IPS-18a (cell line): ENCODE data around the gene BCKDHB.

Experiments used
- H3K27ac ChIP-seq: one replicate; pipeline ENCODE4 v1.5.1; 2013; ENCODE audit warnings: low read length
- H3K27me3 ChIP-seq: one replicate; pipeline ENCODE4 v1.6.1; 2013; ENCODE audit warnings: mild to moderate bottlenecking, low read length; ENCODE audit not compliant: control insufficient read depth, insufficient read depth
- H3K36me3 ChIP-seq: one replicate; pipeline ENCODE4 v1.6.1; 2013; ENCODE audit warnings: low read depth, low read length; ENCODE audit not compliant: control insufficient read depth
- H3K4me1 ChIP-seq: one replicate; pipeline ENCODE4 v1.6.1; 2013; ENCODE audit warnings: low read depth, low read length; ENCODE audit not compliant: control insufficient read depth
- H3K4me3 ChIP-seq: one replicate; pipeline ENCODE4 v1.5.1; 2013; ENCODE audit warnings: low read length
- H3K9ac ChIP-seq: one replicate; pipeline ENCODE4 v1.6.1; 2013; ENCODE audit warnings: mild to moderate bottlenecking, low read length, moderate library complexity
- H3K9me3 ChIP-seq: one replicate; pipeline ENCODE4 v1.6.1; 2013; ENCODE audit warnings: low read depth, low read length; ENCODE audit not compliant: control insufficient read depth

The BCKDHB gene

GRCh38 chr6:80314531-80314930 lies 208.1 kb downstream of the BCKDHB start:
- Histone ChIP-seq H3K27me3 (no peaks in the 10 kb centered on the region), H3K36me3 (no peaks in the 10 kb centered on the region), H3K4me3 (no peak overlapping the region), H3K4me1 (peaks cover 5% of the 10 kb centered on the region), H3K27ac (no peak overlapping the region), H3K9ac (no peak overlapping the region), H3K9me3 (no peaks in the 10 kb centered on the region)

- Histone ChIP-seq H3K4me3 (no peak overlapping the region), H3K27me3 (no peaks in the 10 kb centered on the region), H3K9me3 (no peaks in the 10 kb centered on the region), H3K27ac (no peak overlapping the region), H3K36me3 (no peaks in the 10 kb centered on the region), H3K4me1 (peaks cover 5% of the 10 kb centered on the region), H3K9ac (no peak overlapping the region)
These were observed 210.3 kb downstream of the BCKDHB start for GRCh38 chr6:80316686-80317231.

GRCh38 chr6:80319196-80319595 lies 212.7 kb downstream of the BCKDHB start:
- no peak overlapping the region for H3K4me3 ChIP-seq
- H3K27me3 ChIP-seq: no peaks in the 10 kb centered on the region
- H3K9me3 ChIP-seq: no peaks in the 10 kb centered on the region
- H3K9ac ChIP-seq: no peak overlapping the region
- H3K4me1 ChIP-seq: peaks cover 5% of the 10 kb centered on the region
- H3K27ac ChIP-seq: no peak overlapping the region
- H3K36me3 ChIP-seq: no peaks in the 10 kb centered on the region

GRCh38 chr6:80321011-80321410 lies 214.5 kb downstream of the BCKDHB start:
- Histone ChIP-seq H3K9ac (no peak overlapping the region), H3K4me3 (no peak overlapping the region), H3K36me3 (no peaks in the 10 kb centered on the region), H3K9me3 (no peaks in the 10 kb centered on the region), H3K27ac (no peak overlapping the region), H3K4me1 (peaks cover 5% of the 10 kb centered on the region), H3K27me3 (no peaks in the 10 kb centered on the region)

GRCh38 chr6:80325742-80326141 lies 219.3 kb downstream of the BCKDHB start:
- H3K4me3 ChIP-seq: no peak overlapping the region
- no peak overlapping the region for H3K9ac ChIP-seq
- H3K36me3 ChIP-seq: no peaks in the 10 kb centered on the region
- H3K27ac ChIP-seq: no peak overlapping the region
- H3K9me3 ChIP-seq: no peaks in the 10 kb centered on the region
- peaks cover 38% of the 10 kb centered on the region for H3K4me1 ChIP-seq
- H3K27me3 ChIP-seq: no peaks in the 10 kb centered on the region

- H3K9me3 ChIP-seq: no peaks in the 10 kb centered on the region
- no peak overlapping the region for H3K4me3 ChIP-seq
- no peak overlapping the region for H3K27ac ChIP-seq
- no peaks in the 10 kb centered on the region for H3K36me3 ChIP-seq
- peaks cover 68% of the 10 kb centered on the region for H3K4me1 ChIP-seq
- no peak overlapping the region for H3K9ac ChIP-seq
- H3K27me3 ChIP-seq: no peaks in the 10 kb centered on the region
These were observed 222.2 kb downstream of the BCKDHB start for GRCh38 chr6:80328652-80329051.

GRCh38 chr6:80329496-80329895 lies 223.0 kb downstream of the BCKDHB start:
- Histone ChIP-seq H3K27ac (peak overlapping the region; percentile 14), H3K27me3 (no peaks in the 10 kb centered on the region), H3K4me3 (no peak overlapping the region), H3K4me1 (peaks cover 76% of the 10 kb centered on the region), H3K36me3 (no peaks in the 10 kb centered on the region), H3K9me3 (no peaks in the 10 kb centered on the region), H3K9ac (no peak overlapping the region)

- no peaks in the 10 kb centered on the region for H3K36me3 ChIP-seq
- H3K27me3 ChIP-seq: no peaks in the 10 kb centered on the region
- H3K27ac ChIP-seq: peak overlapping the region; percentile 78
- no peaks in the 10 kb centered on the region for H3K9me3 ChIP-seq
- peaks cover 86% of the 10 kb centered on the region for H3K4me1 ChIP-seq
- peak overlapping the region; percentile 24 for H3K4me3 ChIP-seq
- H3K9ac ChIP-seq: peak overlapping the region; percentile 24
These were observed 224.5 kb downstream of the BCKDHB start for GRCh38 chr6:80330961-80331360.

- H3K27me3 ChIP-seq: no peaks in the 10 kb centered on the region
- no peaks in the 10 kb centered on the region for H3K9me3 ChIP-seq
- H3K9ac ChIP-seq: no peak overlapping the region
- no peak overlapping the region for H3K27ac ChIP-seq
- H3K4me3 ChIP-seq: peak overlapping the region; percentile 24
- peaks cover 90% of the 10 kb centered on the region for H3K4me1 ChIP-seq
- H3K36me3 ChIP-seq: no peaks in the 10 kb centered on the region
These were observed 225.1 kb downstream of the BCKDHB start for GRCh38 chr6:80331522-80331921.

GRCh38 chr6:80331974-80332373 lies 225.5 kb downstream of the BCKDHB start:
- H3K36me3 ChIP-seq: no peaks in the 10 kb centered on the region
- peaks cover 92% of the 10 kb centered on the region for H3K4me1 ChIP-seq
- H3K27ac ChIP-seq: no peak overlapping the region
- H3K4me3 ChIP-seq: peak overlapping the region; percentile 24
- no peaks in the 10 kb centered on the region for H3K27me3 ChIP-seq
- H3K9ac ChIP-seq: no peak overlapping the region
- no peaks in the 10 kb centered on the region for H3K9me3 ChIP-seq

GRCh38 chr6:80333342-80333741 lies 226.9 kb downstream of the BCKDHB start:
- no peak overlapping the region for H3K27ac ChIP-seq
- H3K4me3 ChIP-seq: no peak overlapping the region
- H3K9me3 ChIP-seq: no peaks in the 10 kb centered on the region
- peaks cover 87% of the 10 kb centered on the region for H3K4me1 ChIP-seq
- no peaks in the 10 kb centered on the region for H3K36me3 ChIP-seq
- H3K9ac ChIP-seq: no peak overlapping the region
- no peaks in the 10 kb centered on the region for H3K27me3 ChIP-seq

GRCh38 chr6:80335121-80335531 lies 228.7 kb downstream of the BCKDHB start:
- no peaks in the 10 kb centered on the region for H3K9me3 ChIP-seq
- no peaks in the 10 kb centered on the region for H3K27me3 ChIP-seq
- peak overlapping the region; percentile 18 for H3K27ac ChIP-seq
- H3K36me3 ChIP-seq: no peaks in the 10 kb centered on the region
- no peak overlapping the region for H3K9ac ChIP-seq
- peaks cover 74% of the 10 kb centered on the region for H3K4me1 ChIP-seq
- peak overlapping the region; percentile 18 for H3K4me3 ChIP-seq
